GM12872 (cell line): ENCODE data around the gene ACOT13.

Experiments used
- CTCF ChIP-seq: IDR thresholded peaks from 3 replicates; pipeline ENCODE4 v1.5.1; 2011; ENCODE audit warnings: low read depth, mild to moderate bottlenecking, low read length, moderate library complexity; ENCODE audit not compliant: insufficient read depth

Gene ACOT13

GRCh38 chr6:24666641-24667377, at the start of gene ACOT13, which contains the start of gene TDP2:
Gene ACOT13, plus strand, starts transcription at chr6:24667077. Its CDS starts 187 bp downstream, at chr6:24667264.
Gene TDP2, minus strand, starts transcription at chr6:24666899. Its CDS starts 37 bp downstream, at chr6:24666862.
- TF ChIP-seq CTCF, result peak; percentile 64

- no peak for TF ChIP-seq CTCF
Measured at GRCh38 chr6:24619661-24620060, 47.2 kb upstream of the ACOT13 start.

GRCh38 chr6:24620637-24621036, 46.2 kb upstream of the ACOT13 start:
- TF ChIP-seq CTCF, result no peak

GRCh38 chr6:24621626-24622289, 45.1 kb upstream of the ACOT13 start:
- TF ChIP-seq CTCF, result no peak

GRCh38 chr6:24630856-24631505, 35.9 kb upstream of the ACOT13 start:
- no peak for TF ChIP-seq CTCF

GRCh38 chr6:24631671-24632070, 35.2 kb upstream of the ACOT13 start:
- TF ChIP-seq CTCF, result no peak

- TF ChIP-seq CTCF, result no peak
Measured at GRCh38 chr6:24632573-24632972, 34.3 kb upstream of the ACOT13 start.
